DMS79 (cell line): Measurements from ENCODE around the gene KCNA1.

ENCODE experiments used
- DNase-seq: peaks from one replicate; lab custom pipeline; 2025; lab: John Stamatoyannopoulos, UW

KCNA1 gene

DNA sequence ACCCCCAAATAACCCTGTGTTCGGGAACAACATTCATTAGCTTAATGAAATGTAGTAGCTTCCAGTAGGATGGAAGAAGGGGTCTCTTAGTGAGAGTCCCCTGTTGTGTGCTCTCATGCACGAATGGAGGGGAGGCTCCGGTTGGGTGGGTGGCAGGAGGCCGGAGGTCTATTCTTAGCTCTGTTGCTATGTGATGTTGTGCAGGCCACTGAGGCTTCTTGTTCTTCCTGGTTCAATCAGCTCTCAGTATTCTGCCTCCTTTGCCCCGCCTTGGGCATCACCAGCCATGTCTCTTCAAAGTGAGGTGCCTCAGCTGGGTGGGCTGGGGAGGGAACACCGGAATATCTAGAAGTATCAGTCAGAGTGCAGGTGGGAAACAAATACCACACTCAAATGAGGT, 50.8 kb downstream of the KCNA1 start:
- DNase-seq: no peak

GRCh38 chr12:4961311-4961710, 51.6 kb downstream of the KCNA1 start:
- DNase-seq: no peak

GRCh38 chr12:4962539-4963486, 53.1 kb downstream of the KCNA1 start:
- no peak for DNase-seq
